ENCODE results near the gene ASTN1. TPM values are rescaled to one million over a fixed set of nuclear protein-coding genes. Genes with fewer than 3 reads are reported as not detected.

ASTN1 gene
- total and polyA plus RNA-seq, 9 donors = 1.1 to 14.8 (median 2.7) TPM

DNA sequence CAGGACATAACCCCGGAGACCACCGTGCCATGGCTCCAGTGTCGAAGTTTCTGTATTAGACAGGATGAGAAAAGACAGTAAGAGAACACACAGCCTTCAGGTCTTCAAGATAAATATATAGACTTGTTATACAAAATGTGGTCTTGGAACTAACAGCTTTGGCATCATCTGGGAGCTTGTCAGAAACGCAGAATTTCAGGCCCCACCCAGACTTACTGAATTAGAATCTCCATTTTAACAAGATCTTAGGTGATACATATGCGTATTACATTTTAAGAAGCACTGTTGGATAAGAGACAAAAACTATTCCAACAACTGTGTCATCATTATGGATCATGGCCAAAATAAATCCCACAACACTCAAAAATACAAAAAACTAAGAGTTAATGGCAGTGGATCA is 239.3 kb downstream of the ASTN1 start:
- Histone ChIP-seq H3K27me3 (no peaks in the 10 kb centered on the region), H3K4me3 (no peak overlapping the region), H3K36me3 (no peaks in the 10 kb centered on the region), H3K9me3 (no peaks in the 10 kb centered on the region), H3K27ac (no peak overlapping the region), H3K4me1 (ENCODE audit: insufficient read depth) (no peaks in the 10 kb centered on the region)
- no peak for DNase-seq
- no peak for TF ChIP-seq EP300 (IDR thresholded peaks at IDR 0.05)
- no peak for TF ChIP-seq POLR2A (IDR thresholded peaks at IDR 0.05)
- TF ChIP-seq, protein P1, sequence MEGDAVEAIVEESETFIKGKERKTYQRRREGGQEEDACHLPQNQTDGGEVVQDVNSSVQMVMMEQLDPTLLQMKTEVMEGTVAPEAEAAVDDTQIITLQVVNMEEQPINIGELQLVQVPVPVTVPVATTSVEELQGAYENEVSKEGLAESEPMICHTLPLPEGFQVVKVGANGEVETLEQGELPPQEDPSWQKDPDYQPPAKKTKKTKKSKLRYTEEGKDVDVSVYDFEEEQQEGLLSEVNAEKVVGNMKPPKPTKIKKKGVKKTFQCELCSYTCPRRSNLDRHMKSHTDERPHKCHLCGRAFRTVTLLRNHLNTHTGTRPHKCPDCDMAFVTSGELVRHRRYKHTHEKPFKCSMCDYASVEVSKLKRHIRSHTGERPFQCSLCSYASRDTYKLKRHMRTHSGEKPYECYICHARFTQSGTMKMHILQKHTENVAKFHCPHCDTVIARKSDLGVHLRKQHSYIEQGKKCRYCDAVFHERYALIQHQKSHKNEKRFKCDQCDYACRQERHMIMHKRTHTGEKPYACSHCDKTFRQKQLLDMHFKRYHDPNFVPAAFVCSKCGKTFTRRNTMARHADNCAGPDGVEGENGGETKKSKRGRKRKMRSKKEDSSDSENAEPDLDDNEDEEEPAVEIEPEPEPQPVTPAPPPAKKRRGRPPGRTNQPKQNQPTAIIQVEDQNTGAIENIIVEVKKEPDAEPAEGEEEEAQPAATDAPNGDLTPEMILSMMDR (IDR thresholded peaks at IDR 0.05) = no peak
- 85 to 89% (median 88%) methylated on average over 5 of the region's 5 CpGs for WGBS, 3 donors
- intact Hi-C loops (cut with DNase I) = no loop called here

DNA sequence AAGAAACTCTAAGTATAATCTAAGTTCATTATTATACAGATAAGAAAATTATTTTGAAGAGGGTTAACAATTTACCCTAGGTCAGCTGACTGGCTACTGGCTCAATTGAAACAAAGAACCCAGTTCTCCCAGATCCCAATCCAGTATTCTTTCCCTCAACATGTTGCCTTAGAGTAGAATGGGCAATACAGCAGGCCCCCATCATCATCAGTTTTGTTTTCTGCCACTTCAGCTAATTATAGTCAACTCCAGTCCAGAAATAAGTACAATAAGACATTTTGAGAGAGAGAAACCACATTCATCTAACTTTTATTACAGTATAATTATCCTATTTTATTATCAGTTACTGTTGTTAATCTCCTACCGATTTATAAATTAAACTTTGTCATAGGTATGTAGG is 241.2 kb downstream of the ASTN1 start:
- Histone ChIP-seq H3K27me3 (no peaks in the 10 kb centered on the region), H3K27ac (no peak overlapping the region), H3K9me3 (no peaks in the 10 kb centered on the region), H3K36me3 (no peaks in the 10 kb centered on the region), H3K4me3 (no peak overlapping the region), H3K4me1 (ENCODE audit: insufficient read depth) (no peaks in the 10 kb centered on the region)
- DNase-seq = no peak
- TF ChIP-seq, protein P1 (IDR thresholded peaks at IDR 0.05) = no peak
- TF ChIP-seq POLR2A (IDR thresholded peaks at IDR 0.05) (no peak), EP300 (IDR thresholded peaks at IDR 0.05) (no peak)
- intact Hi-C loops (cut with DNase I) = no loop called here
- WGBS, 3 donors = 88 to 93% (median 89%) methylated on average over 1 of the region's 1 CpG

DNA sequence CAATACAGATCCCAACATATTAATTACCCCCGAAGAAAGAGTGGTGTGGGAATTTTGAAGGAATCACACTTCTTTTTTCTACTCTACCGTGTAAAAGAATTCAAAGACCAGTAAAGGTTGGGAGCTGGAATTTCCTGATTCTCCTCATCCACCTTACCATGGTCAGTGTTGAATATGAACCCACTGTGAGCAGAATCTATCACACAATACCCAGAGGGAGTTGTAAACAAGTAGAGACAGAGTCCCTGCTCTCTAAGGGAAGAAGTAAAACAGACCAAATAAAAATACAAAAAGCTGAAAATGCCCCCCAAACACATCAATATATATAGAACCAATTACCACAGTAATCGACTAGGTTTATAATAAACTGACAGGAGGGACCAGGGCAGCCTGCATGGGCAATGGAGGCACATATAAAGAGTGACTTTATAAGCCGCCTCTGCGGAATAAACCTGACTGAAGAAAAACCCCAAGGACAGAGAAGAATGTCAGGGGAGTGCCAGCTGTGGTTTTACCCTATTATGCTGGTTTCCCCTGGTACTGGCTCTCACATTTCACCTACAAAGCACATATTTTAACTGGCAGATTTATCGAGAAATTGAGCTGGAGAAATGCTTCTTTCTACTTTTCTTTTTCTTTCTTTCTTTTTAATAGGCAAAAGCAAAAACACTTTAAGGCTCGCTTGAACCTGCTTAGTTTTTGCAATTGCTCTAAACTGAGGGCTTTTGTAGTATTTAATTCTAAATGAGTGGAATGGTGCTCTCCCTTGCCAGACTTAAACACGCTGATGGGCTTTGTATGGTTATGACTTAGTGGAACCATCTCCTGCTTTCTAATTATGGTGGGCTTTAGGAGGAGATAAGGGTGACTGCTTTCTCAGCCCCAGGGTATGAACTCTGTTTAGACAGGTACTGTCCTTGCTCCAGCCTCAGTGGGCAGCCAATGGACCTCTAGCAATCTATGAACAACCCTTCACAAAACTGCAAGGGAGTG is 244.8 kb downstream of the ASTN1 start:
- TF ChIP-seq POLR2A (IDR thresholded peaks at IDR 0.05) (no peak), EP300 (IDR thresholded peaks at IDR 0.05) (no peak)
- TF ChIP-seq, protein P1 (IDR thresholded peaks at IDR 0.05) = no peak

DNA sequence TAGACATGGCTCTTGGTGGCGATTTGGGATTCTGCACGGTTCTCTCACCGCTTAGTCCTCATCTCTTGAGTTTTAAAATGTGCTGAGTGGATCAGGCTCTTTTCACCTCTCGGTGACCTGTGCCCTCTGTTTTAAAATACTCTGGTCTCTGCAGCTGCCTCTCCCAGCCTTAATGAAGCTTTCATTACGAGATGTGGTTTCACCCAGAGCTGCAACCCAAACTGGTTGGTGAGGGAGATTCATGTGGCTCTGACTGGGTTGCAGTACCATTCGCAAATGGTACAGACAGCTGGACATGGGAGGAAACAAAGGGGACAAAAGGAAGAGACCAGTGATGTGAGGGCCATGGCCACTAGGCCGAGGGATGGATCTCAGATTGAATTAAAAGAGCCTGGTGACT is 258.9 kb downstream of the ASTN1 start:
- H3K9me3 ChIP-seq = no peaks in the 10 kb centered on the region
- H3K4me3 ChIP-seq = no peak overlapping the region
- intact Hi-C loops (cut with DNase I) = loop anchor here in 1 of 4 donors (10.0 kb wide), 1 partner anchor 279 kb away; no protein-coding TSS in a partner anchor
- no peak for TF ChIP-seq POLR2A (IDR thresholded peaks at IDR 0.05)
- TF ChIP-seq, protein P1 (IDR thresholded peaks at IDR 0.05) = no peak
- no peak for TF ChIP-seq EP300 (IDR thresholded peaks at IDR 0.05)
- no peak for DNase-seq
- H3K27me3 ChIP-seq = no peaks in the 10 kb centered on the region
- no peak overlapping the region for H3K27ac ChIP-seq
- H3K4me1 ChIP-seq (ENCODE audit: insufficient read depth) = peaks cover 6% of the 10 kb centered on the region
- 94 to 95% (median 95%) methylated on average over 7 of the region's 7 CpGs for whole genome bisulfite sequencing, 3 donors
- H3K36me3 ChIP-seq = no peaks in the 10 kb centered on the region

More for the DNA sequence above, 244.8 kb downstream of the ASTN1 start:
- Histone ChIP-seq H3K36me3 (no peaks in the 10 kb centered on the region), H3K27ac (no peak overlapping the region), H3K4me3 (no peak overlapping the region), H3K4me1 (ENCODE audit: insufficient read depth) (no peaks in the 10 kb centered on the region), H3K9me3 (no peaks in the 10 kb centered on the region), H3K27me3 (no peaks in the 10 kb centered on the region)
- 83 to 92% (median 90%) methylated on average over 8 of the region's 8 CpGs for WGBS, 3 donors
- no peak for DNase-seq
- intact Hi-C loops (cut with DNase I) = no loop called here
